ENCODE data around the gene LARP4.
"Not testable (repeated sequence)": the region's sequence is repeated elsewhere in the genome, so short reads cannot be mapped to it uniquely, and the experiment has no call there.

Gene LARP4

GRCh38 chr12:50483488-50483887, 82.8 kb downstream of the LARP4 start:
- no peak for DNase-seq

GRCh38 chr12:50488801-50489200, 88.1 kb downstream of the LARP4 start:
- DNase-seq, result no peak

- DNase-seq, result not testable (repeated sequence)
Measured at GRCh38 chr12:50498119-50498518, 97.4 kb downstream of the LARP4 start.

GRCh38 chr12:50504798-50505674, 104.4 kb downstream of the LARP4 start, which contains the start of gene DIP2B:
Gene DIP2B (plus strand): TSS chr12:50504985. CDS start chr12:50505141, 156 bp downstream.
- peak; percentile 90 to 93 for DNase-seq

GRCh38 chr12:50505675-50506530, 105.2 kb downstream of the LARP4 start:
- peak; percentile 63 to 66 for DNase-seq

- no peak for DNase-seq
Measured at GRCh38 chr12:50506753-50507473, 106.2 kb downstream of the LARP4 start.

GRCh38 chr12:50507474-50507838, 106.8 kb downstream of the LARP4 start:
- DNase-seq, result no peak

- DNase-seq, result peak in 1 of 2 donors; percentile 28
Measured at GRCh38 chr12:50507930-50508329, 107.2 kb downstream of the LARP4 start.

- peak; percentile 10 to 24 for DNase-seq
Measured at GRCh38 chr12:50508414-50508813, 107.7 kb downstream of the LARP4 start.

- DNase-seq, result peak; percentile 20 to 23
Measured at GRCh38 chr12:50508970-50509663, 108.4 kb downstream of the LARP4 start.

- DNase-seq, result no peak
Measured at GRCh38 chr12:50514526-50515276, 114.0 kb downstream of the LARP4 start.

- peak; percentile 20 to 32 for DNase-seq
Measured at GRCh38 chr12:50515587-50515986, 114.9 kb downstream of the LARP4 start.

- DNase-seq, result peak; percentile 81 to 96
Measured at GRCh38 chr12:50517421-50518048, 116.8 kb downstream of the LARP4 start.

GRCh38 chr12:50518090-50518489, 117.4 kb downstream of the LARP4 start:
- DNase-seq, result peak in 1 of 2 donors; percentile 10

- no peak for DNase-seq
Measured at GRCh38 chr12:50519353-50519752, 118.7 kb downstream of the LARP4 start.

GRCh38 chr12:50520416-50521207, 119.9 kb downstream of the LARP4 start:
- DNase-seq, result peak in 1 of 2 donors; percentile 54

- not testable (repeated sequence) for DNase-seq
Measured at GRCh38 chr12:50521781-50522180, 121.1 kb downstream of the LARP4 start.

GRCh38 chr12:50523772-50524171, 123.1 kb downstream of the LARP4 start:
- DNase-seq, result no peak

- DNase-seq, result peak; percentile 31 to 34
Measured at GRCh38 chr12:50524621-50525020, 123.9 kb downstream of the LARP4 start.

- no peak for DNase-seq
Measured at GRCh38 chr12:50525422-50525821, 124.7 kb downstream of the LARP4 start.
